A375 (cell line): ENCODE data around the gene EDA2R. TPM values are rescaled to one million over a fixed set of nuclear protein-coding genes. Genes with fewer than 3 reads are reported as not detected.

Source experiments
- small RNA-seq: library from RNA; depleted of rRNA; stranded (forward); fragments of <200 nt; gene quantifications from one replicate; pipeline ENCODE3, GENCODE V24; 2014
- total RNA-seq: library from RNA; depleted of rRNA; stranded (reverse); fragments of >200 nt; shearing (Covaris generic); gene quantifications from 2 replicates; pipeline ENCODE4 v1.2.3, GENCODE V29; 2014; rRNA removed

The EDA2R gene
- 2.4 and 2.7 TPM in 2 replicates for total RNA-seq

DNA sequence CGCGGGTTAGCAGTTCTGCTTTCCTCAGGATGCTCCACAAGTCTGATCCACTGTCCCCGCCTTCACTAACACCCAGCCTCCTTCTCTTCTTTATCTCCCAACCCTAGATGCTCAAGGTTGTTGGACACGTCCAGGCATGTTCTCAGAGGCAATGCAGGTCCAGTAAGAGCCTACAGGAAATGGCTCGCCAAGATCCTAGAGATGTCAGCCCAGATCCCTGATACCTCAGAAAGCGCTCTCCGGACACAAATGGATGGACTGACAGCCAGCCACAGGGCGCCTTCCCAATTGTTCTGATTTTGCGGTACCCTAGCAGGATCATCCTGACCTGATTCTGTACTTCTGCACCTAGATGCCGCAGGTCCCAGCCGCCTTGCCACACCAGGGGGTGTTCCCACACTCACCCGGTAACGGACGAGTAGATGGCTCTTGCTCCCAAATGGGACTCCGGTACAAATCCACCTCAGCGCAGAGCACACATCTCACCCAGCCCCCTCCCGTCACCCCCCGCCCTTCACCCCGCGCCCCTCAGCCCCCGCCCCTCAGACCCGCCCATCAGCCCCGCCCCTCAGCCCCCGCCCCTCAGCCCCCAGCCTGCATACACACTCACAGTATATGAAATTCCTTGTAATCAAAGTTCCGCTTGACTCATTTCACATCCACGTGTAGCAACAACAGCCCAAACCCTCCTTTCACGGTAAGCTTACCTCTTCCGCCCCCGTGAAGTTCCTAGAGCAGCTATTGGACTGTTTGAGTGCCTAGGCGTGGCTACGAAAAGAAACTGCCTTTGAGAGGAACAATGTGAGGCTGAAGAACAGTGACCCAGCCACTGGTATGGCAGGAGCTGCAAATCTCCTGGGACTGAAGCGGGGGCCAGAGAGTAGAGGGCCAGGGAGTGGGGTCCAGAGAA, at the start of gene EDA2R:
TSS of gene EDA2R (minus strand) at position 488 of the 910 bp plus-strand sequence. CDS start 23,058 bp downstream, outside the sequence.

Small RNAs within 50 kb of the gene (small RNA-seq; reads per million reads assigned to genes)
- gene RNU6-394P: not detected
